Activated naive CD4-positive, alpha-beta T cell treated with anti-CD3 and anti-CD28 coated beads for 36 hours (primary cell): Measurements from ENCODE around the gene ARL6IP1. TPM values are rescaled to one million over a fixed set of nuclear protein-coding genes. Genes with fewer than 3 reads are reported as not detected.
"Not testable (repeated sequence)": the region's sequence is repeated elsewhere in the genome, so short reads cannot be mapped to it uniquely, and the experiment has no call there.

ENCODE experiments used
- CTCF ChIA-PET: fragments of 350-600 bp; sonication (Branson Sonifier 250); formaldehyde crosslinking; loops from one replicate; lab custom pipeline; 2021; ENCODE audit warnings: antibody characterized with exemption; lab: Charles Lee
- DNase-seq: peaks from one replicate; pipeline ENCODE4 v3.0.0-alpha.2; 2020
- H3K27ac Mint-ChIP-seq: one replicate; pipeline ENCODE4 v1.8.0; 2021; ENCODE audit warnings: mild to moderate bottlenecking, mixed read lengths
- H3K27me3 Mint-ChIP-seq: one replicate; pipeline ENCODE4 v1.8.0; 2021; ENCODE audit warnings: low read depth, mixed read lengths
- H3K36me3 Mint-ChIP-seq: one replicate; pipeline ENCODE4 v1.8.0; 2021; ENCODE audit warnings: low read depth, mixed read lengths
- H3K4me1 Mint-ChIP-seq: one replicate; pipeline ENCODE4 v1.8.0; 2021; ENCODE audit warnings: low read depth, mixed read lengths
- H3K4me3 Mint-ChIP-seq: one replicate; pipeline ENCODE4 v1.8.0; 2021; ENCODE audit warnings: mild to moderate bottlenecking, moderate library complexity, mixed read lengths
- H3K9me3 Mint-ChIP-seq: one replicate; pipeline ENCODE4 v1.8.0; 2021; ENCODE audit warnings: mixed read lengths
- intact Hi-C: fragments of 100-400 bp; cut with micrococcal nuclease; formaldehyde crosslinking; loops from one replicate; pipeline ENCODE4 v1.15.1; 2023
- total RNA-seq, 2 experiments: library from RNA; stranded (reverse); gene quantifications; one replicate each; pipeline ENCODE4 v1.2.3, GENCODE V29; 2021

ARL6IP1 gene
- total RNA-seq, 2 experiments from 2014 or later = 114 to 123 TPM

DNA sequence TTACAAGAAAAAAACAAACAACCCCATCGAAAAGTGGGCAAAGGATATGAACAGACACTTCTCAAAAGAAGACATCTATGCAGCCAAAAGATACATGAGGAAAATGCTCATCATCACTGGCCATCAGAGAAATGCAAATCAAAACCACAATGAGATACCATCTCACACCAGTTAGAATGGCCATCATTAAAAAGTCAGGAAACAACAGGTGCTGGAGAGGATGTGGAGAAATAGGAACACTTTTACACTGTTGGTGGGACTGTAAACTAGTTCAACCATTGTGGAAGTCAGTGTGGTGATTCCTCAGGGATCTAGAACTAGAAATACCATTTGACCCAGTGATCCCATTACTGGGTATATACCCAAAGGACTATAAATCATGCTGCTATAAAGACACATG is 23.7 kb downstream of the ARL6IP1 start:
- intact Hi-C loops, H3K4me1 Mint-ChIP-seq, H3K27ac Mint-ChIP-seq, H3K27me3 Mint-ChIP-seq, H3K4me3 Mint-ChIP-seq, CTCF ChIA-PET, H3K9me3 Mint-ChIP-seq, DNase-seq, H3K36me3 Mint-ChIP-seq: not testable (repeated sequence)

DNA sequence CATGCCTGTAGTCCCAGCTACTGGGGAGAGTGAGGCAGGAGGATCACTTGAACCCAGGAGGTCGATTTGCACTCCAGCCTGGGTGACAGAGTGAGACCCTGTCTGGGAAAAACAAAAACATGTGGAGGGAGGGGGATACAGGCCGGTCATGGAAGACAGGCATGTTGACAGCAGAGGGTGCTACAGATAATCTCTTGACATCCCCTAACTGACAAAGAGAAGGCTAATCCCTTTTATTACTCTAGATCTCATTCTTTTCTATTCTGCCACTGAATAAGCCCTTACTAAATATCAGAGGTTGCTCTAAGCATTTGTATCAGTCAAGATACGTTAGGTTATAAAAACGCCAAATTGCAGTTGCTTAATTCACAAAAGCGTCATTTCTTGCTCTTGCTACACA is 25.0 kb downstream of the ARL6IP1 start:
- H3K4me3 Mint-ChIP-seq, CTCF ChIA-PET, DNase-seq, H3K27me3 Mint-ChIP-seq, intact Hi-C loops, H3K27ac Mint-ChIP-seq, H3K36me3 Mint-ChIP-seq, H3K9me3 Mint-ChIP-seq, H3K4me1 Mint-ChIP-seq: not testable (repeated sequence)

DNA sequence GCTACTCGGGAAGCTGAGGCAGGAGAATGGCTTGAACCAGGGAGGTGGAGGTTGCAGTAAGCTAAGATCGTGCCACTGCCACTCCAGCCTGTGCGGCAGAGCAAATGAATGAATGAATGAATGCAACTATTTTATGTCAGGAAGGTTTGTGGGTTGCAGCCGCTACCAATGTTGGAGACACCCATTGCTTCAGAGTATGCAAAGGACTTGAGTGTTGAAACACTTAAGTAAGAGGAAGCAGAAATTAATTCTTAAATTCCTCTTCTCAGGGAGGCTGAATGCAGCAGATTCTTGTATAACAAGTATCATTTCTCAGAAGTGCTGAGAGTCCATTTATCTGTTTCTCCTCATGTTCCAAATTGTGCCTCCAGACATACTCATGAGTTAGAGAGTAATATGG is 26.7 kb downstream of the ARL6IP1 start:
- H3K9me3 Mint-ChIP-seq, intact Hi-C loops, DNase-seq, H3K36me3 Mint-ChIP-seq, H3K4me1 Mint-ChIP-seq, H3K27ac Mint-ChIP-seq, H3K27me3 Mint-ChIP-seq, CTCF ChIA-PET, H3K4me3 Mint-ChIP-seq: not testable (repeated sequence)

DNA sequence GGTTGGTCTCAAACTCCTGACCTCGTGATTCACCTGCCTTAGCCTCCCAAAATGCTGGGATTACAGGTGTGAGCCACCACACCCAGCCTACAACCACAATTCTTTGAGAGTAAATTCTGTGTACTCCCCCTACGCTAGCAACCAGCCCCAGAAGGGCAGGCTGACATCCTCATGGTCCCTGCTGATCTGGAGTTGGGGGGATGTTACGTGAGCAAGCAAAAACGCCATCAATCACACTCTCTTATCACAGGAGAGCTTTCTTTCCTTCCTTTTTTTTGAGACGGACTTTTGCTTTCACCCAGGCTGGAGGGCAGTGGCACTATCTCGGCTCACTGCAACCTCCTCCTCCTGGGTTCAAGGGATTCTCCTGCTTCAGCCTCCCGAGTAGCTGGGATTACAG is 29.2 kb downstream of the ARL6IP1 start:
- H3K4me3 Mint-ChIP-seq, H3K36me3 Mint-ChIP-seq, H3K9me3 Mint-ChIP-seq, DNase-seq, CTCF ChIA-PET, H3K27ac Mint-ChIP-seq, H3K27me3 Mint-ChIP-seq, intact Hi-C loops: not testable (repeated sequence)
- peaks cover 14% of the 10 kb centered on the region for H3K4me1 Mint-ChIP-seq

DNA sequence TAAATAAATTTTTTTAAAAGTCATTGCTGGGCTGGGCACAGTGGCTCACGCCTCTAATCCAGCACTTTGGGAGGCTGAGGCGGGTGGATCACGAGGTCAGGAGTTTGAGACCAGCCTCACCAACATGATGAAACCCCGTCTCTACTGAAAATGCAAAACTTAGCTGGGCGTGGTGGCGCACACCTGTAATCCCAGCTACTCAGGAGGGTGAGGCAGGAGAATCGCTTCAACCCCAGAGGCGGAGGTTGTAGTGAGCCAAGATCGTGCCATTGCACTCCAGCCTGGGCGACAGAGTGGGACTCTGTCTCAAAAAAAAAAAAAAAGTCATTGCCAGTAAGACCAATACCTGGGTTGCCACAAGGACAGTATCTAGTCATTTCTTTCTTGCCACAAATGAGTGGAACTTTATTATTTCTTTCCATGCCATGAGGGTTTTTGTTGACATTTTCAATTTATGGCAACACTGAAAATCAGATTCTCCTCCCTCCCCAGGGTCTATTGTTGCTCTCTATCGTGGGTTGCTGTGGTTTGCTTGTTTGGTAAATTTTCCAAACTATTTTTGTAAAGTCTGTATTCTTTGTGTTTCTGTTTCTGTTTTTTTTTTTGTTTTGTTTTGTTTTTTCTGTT is 30.9 kb downstream of the ARL6IP1 start:
- DNase-seq, CTCF ChIA-PET, H3K36me3 Mint-ChIP-seq, H3K4me3 Mint-ChIP-seq, H3K27me3 Mint-ChIP-seq, H3K27ac Mint-ChIP-seq, intact Hi-C loops, H3K9me3 Mint-ChIP-seq: not testable (repeated sequence)
- peaks cover 14% of the 10 kb centered on the region for H3K4me1 Mint-ChIP-seq

DNA sequence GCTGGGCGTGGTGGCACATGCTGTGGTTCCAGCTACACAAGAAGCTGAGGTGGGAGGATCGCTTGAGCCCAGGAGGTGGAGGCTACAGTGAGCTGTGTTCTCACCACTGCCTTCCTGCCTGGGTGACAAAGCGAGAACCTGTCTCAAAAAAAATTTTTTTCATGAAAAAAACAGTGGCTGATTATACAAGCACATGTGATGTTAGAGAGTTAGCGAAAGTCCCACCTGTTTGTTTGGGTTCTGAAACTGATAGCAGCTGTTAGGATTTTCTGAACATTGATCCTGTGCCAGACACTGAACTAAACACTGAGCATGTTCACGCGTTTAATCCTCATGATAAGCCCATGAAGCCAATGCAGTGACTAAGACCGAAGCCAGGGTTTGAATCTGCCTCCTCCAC is 34.1 kb downstream of the ARL6IP1 start:
- H3K36me3 Mint-ChIP-seq, H3K4me3 Mint-ChIP-seq, H3K9me3 Mint-ChIP-seq, intact Hi-C loops, H3K27ac Mint-ChIP-seq, H3K27me3 Mint-ChIP-seq: not testable (repeated sequence)
- DNase-seq = peak; percentile 41
- H3K4me1 Mint-ChIP-seq = peaks cover 14% of the 10 kb centered on the region
- CTCF ChIA-PET = interaction anchor here (0.6 kb wide), 2 partner anchors 35 to 177 kb away, joined by 3 to 4 read pairs; no protein-coding TSS in a partner anchor

DNA sequence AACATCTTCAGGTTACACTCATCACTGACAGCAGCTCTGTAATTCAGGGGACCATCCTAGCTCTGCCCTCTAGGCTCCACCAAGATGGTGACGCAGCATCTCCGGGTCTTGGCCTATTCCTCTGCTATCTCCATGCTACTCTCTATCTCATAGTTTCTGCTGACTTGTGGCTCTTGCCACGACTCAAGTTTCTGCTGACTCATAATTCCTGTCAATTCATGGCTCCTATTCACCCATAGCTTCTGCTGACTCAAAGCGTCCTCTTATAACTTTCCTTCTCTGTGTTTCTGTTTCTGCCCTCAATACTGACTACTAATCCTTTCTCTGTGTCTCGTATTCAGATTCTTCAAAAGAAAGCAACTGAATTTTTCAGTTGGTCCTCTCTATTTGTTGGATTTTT is 38.6 kb downstream of the ARL6IP1 start:
- H3K27ac Mint-ChIP-seq, intact Hi-C loops: not testable (repeated sequence)

DNA sequence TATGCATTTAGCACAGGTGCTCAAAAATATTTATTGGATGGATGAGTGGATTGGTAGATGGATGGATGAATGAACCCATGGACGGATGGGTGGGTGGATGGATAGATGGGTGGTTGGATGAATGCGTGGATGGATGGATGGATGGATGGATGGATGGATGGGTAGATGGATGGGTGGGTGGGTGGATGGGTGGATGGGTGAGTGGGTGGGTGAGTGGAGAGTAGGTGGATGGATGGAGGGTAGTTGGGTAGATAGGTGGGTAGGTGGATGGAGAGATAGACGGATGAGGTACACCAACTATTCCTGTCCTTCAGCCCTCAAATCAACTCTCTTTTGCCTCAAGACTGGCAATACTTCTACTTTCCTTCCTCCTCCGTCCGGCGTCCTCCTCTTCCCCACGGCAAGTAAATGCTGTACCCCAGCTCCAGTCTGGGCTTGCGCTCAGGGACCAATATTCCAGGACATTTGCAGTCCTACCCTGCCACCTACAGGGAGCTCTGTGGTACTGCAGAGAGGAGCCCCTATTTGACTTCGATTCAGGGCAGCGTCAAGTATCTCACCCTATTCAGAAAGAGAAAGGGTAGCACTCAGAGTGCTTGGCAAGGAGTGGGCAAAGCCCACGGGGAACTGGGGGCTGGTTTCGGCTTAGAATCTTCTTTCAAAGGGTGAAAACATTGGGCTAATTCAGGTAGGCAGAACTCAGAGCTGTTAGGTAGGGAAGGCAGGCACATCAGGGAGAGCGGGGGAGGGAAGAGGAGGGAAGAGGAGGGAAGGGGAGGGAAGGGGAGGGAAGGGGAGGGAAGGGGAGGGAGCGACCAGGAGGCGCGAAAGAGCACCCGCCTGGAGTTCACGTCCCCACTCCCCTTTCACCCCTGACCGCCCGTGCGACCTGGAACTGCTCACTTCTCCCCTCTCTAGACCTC is 41.5 kb downstream of the ARL6IP1 start:
- H3K27me3 Mint-ChIP-seq, H3K9me3 Mint-ChIP-seq, H3K36me3 Mint-ChIP-seq, H3K4me3 Mint-ChIP-seq, H3K27ac Mint-ChIP-seq, CTCF ChIA-PET, intact Hi-C loops, H3K4me1 Mint-ChIP-seq: not testable (repeated sequence)
- DNase-seq = peak; percentile 66

More for the DNA sequence above, 38.6 kb downstream of the ARL6IP1 start:
- CTCF ChIA-PET, H3K36me3 Mint-ChIP-seq, H3K4me3 Mint-ChIP-seq, H3K9me3 Mint-ChIP-seq, DNase-seq, H3K4me1 Mint-ChIP-seq, H3K27me3 Mint-ChIP-seq: not testable (repeated sequence)

DNA sequence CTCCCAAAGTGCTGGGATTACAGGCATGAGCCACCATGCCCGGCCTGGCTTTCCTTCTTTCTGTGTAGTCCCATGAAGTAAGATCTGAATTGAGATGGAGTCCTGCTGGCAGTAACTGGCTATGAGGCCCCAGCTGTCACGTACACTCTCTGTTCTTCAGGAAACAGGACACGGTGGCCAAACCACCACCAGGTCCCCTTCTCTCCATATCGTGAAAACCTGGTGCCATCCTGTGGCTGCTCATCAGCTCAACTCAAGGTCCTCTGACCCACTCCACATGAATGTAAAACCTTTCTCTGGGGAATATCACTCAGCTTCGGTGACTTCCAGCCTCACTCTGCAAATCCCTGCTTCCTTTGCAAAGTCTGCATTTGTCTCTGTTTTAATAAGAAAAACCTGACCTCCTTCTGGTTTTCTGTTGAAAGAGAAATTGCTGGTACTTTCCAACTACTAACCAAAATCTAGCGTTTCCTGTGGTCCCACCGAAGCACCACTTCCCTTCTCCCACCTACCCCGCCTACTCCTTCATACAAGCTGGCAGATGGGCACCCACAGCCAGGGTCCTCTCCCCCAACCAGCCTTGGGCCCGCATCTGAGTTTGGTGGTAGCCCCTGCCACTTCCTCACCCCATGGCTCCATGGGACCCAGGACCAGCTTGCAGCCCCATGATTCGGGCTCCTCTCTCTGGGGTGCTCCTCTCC is 43.2 kb downstream of the ARL6IP1 start:
- H3K27ac Mint-ChIP-seq, CTCF ChIA-PET, H3K4me1 Mint-ChIP-seq, intact Hi-C loops, H3K36me3 Mint-ChIP-seq, H3K27me3 Mint-ChIP-seq, H3K4me3 Mint-ChIP-seq, DNase-seq, H3K9me3 Mint-ChIP-seq: not testable (repeated sequence)

DNA sequence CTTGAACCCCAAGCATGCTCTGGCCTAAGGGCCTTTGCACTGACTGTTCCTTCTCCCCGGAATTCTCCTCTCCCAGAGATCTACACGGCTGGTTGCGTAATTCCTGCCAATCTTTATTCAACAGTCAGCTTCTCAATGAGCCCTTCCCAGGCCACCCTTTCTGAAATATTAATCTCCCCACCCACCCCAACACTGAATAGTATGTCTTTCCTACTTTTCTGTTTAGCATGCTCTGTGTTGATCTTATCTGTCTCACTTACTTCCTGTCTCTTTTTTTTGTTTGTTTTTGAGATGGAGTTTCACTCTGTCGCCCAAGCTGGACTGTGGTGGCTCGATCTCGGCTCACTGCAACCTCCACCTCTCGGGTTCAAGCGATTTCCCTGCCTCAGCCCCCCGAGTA is 44.7 kb downstream of the ARL6IP1 start:
- DNase-seq, intact Hi-C loops, H3K4me3 Mint-ChIP-seq, H3K36me3 Mint-ChIP-seq, H3K27ac Mint-ChIP-seq, CTCF ChIA-PET, H3K9me3 Mint-ChIP-seq, H3K27me3 Mint-ChIP-seq, H3K4me1 Mint-ChIP-seq: not testable (repeated sequence)

DNA sequence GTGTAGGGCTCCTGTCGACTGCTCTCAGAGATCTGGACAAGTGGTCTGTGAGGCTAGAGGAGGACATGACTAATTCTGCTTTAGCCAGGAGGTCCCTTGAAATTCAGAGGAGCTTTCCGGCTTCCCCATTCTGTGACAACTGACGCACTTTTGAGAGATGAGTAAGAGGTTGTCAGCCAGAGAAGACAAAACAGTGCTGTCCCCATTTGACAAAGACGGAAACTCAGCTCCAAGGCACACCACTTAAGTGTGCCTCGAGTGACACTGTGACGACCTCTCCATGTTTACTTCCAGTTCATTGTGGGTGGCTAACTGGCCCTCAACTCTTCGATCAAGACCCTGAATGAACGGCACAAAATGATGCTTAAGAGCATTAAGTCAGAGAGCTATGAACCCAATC is 58.5 kb downstream of the ARL6IP1 start:
- H3K36me3 Mint-ChIP-seq, H3K27ac Mint-ChIP-seq, H3K9me3 Mint-ChIP-seq, H3K4me3 Mint-ChIP-seq, CTCF ChIA-PET, intact Hi-C loops, DNase-seq, H3K4me1 Mint-ChIP-seq, H3K27me3 Mint-ChIP-seq: not testable (repeated sequence)
